ENCODE results near the gene RAP1B.

The RAP1B gene

DNA sequence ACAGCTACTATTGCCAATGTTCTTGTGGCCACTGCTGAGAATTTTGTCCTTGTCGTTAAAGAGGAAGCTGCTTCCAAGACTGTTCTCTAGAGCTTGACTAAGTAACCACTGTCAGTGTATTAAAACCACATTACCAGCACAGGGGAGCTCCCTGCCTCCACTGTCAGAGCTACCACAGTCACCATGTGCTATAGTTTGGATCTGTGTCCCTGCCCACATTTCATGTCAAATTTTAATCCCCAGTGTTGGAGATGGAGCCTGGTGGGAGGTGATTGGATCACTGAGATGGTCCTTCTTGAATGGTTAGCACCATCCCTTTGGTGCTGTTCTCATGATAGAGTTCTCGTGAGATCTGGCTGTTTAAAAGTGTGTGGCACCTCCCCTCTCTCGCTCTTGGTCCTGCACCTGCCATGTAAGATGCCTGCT is 23.2 kb upstream of the RAP1B start:
- H3K4me3 ChIP-seq (ENCODE audit: control insufficient read depth, low read depth, low read length): no peak overlapping the region
- no peak for DNase-seq (ENCODE audit: low read depth)
- TF ChIP-seq, protein P1, sequence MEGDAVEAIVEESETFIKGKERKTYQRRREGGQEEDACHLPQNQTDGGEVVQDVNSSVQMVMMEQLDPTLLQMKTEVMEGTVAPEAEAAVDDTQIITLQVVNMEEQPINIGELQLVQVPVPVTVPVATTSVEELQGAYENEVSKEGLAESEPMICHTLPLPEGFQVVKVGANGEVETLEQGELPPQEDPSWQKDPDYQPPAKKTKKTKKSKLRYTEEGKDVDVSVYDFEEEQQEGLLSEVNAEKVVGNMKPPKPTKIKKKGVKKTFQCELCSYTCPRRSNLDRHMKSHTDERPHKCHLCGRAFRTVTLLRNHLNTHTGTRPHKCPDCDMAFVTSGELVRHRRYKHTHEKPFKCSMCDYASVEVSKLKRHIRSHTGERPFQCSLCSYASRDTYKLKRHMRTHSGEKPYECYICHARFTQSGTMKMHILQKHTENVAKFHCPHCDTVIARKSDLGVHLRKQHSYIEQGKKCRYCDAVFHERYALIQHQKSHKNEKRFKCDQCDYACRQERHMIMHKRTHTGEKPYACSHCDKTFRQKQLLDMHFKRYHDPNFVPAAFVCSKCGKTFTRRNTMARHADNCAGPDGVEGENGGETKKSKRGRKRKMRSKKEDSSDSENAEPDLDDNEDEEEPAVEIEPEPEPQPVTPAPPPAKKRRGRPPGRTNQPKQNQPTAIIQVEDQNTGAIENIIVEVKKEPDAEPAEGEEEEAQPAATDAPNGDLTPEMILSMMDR (IDR thresholded peaks at IDR 0.05; ENCODE audit: control insufficient read depth, insufficient read depth, low read depth, low read length, missing control alignments): no peak

DNA sequence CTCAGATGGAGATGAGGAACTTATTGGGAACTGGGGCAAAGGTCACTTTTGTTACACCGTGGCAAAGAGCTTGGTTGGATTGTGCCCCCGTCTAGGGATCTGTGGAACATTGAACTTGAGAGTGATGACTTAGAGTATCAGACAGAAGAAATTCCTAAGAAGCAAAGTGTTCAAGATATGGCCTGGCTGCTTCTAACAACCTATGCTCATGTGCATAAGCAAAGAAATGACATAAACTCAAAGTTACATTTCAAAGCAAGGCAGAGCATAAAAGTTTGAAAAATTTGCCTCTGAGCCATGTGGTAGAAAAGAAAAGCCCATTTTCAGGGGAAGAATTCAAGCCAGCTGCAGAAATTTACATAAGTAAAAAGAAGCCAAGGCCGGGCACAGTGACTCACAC is 21.5 kb upstream of the RAP1B start:
- DNase-seq (ENCODE audit: low read depth): no peak
- no peak overlapping the region for H3K4me3 ChIP-seq (ENCODE audit: control insufficient read depth, low read depth, low read length)
- TF ChIP-seq, protein P1 (IDR thresholded peaks at IDR 0.05; ENCODE audit: control insufficient read depth, insufficient read depth, low read depth, low read length, missing control alignments): no peak

DNA sequence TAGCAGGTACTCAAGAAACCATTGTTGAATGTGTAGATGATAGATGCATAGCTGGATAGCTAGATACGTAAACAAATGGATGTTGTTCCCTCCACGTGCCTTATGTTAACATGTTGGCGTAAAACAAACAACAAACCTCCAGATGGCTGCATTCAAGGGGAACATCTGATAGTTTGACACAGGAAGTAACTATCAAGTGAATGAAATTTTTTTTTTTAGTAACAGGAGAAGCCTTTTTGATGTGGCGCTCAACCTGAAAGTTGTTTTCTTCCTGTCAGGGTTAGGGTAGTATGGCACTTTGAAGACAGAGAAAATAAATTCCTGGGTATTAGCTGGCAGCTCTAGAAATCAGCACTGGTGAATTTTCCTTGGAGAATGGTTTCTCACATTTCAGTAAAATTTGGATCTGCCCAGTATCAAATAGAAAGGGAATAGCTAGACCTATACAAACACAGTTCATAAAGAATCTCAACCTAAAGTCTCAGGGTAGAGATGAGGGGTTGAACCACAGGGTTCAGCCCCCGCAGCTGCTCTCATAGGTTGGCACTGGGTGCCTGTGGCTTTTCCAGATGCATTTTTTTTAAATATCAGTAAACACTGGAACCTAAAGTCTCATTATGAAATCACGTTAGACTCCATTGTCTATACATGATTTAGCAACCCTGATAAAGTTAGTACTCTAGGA is 18.8 kb upstream of the RAP1B start:
- DNase-seq (ENCODE audit: low read depth): no peak
- H3K4me3 ChIP-seq (ENCODE audit: control insufficient read depth, low read depth, low read length): no peak overlapping the region
- TF ChIP-seq, protein P1 (IDR thresholded peaks at IDR 0.05; ENCODE audit: control insufficient read depth, insufficient read depth, low read depth, low read length, missing control alignments): no peak

DNA sequence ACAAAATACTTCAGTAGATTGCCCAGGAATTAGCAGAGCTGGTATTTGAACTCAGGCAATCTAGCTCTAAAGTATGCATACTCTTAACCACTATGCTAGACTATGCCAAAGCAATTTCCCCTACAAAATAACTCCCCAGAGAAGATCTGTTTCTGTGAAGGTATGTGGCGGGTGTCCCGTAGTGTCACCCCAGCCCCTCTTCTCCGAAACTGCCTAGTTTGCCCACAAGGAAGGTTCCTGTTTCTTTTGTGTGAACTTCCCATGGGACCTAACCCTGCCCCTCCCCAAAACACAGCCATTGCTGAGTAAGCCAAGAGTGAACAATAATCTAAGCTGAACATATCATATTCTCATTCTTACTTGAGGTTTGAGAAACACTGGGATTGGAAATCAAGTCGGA is 15.5 kb upstream of the RAP1B start:
- DNase-seq (ENCODE audit: low read depth): no peak
- no peak overlapping the region for H3K4me3 ChIP-seq (ENCODE audit: control insufficient read depth, low read depth, low read length)
- TF ChIP-seq, protein P1 (IDR thresholded peaks at IDR 0.05; ENCODE audit: control insufficient read depth, insufficient read depth, low read depth, low read length, missing control alignments): no peak

DNA sequence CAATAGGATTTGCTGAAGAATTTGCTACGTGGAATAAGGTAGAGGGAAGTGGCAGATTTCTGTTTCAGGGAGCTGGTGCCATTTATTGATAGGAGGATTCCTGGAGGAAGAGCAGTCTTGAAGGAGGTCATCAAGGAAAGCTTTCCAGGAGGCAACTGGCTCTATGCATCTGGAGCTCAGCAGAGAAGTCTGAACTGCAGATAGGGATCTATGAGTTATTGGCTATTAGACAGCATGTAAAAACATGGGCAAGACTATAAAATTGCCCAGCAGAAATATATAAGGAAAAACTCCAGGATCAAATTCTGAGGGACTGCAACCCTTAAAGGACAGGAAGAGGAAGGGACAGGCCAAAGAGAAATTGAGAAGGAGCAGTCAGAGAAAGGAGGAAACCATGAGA is 8.9 kb upstream of the RAP1B start:
- DNase-seq (ENCODE audit: low read depth): no peak
- TF ChIP-seq, protein P1 (IDR thresholded peaks at IDR 0.05; ENCODE audit: control insufficient read depth, insufficient read depth, low read depth, low read length, missing control alignments): no peak
- no peak overlapping the region for H3K4me3 ChIP-seq (ENCODE audit: control insufficient read depth, low read depth, low read length)

DNA sequence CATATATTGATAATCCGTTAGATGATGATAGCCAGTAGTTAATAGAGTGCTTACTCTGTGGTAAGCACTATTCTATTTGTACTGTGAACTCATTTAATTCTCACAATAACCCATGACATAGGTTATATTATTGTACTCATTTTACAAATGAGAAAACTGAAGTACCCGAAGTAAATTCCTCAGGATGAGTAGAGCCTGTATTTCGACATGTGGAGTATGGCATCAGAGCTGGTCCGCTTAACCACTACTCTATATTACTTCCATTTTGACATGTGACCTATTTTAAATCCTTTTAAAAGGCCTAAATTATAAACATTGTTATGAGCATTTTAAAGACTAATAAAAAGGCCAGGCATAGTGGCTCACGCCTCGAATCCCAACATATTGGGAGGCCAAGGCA is 8.0 kb upstream of the RAP1B start:
- TF ChIP-seq, protein P1 (IDR thresholded peaks at IDR 0.05; ENCODE audit: control insufficient read depth, insufficient read depth, low read depth, low read length, missing control alignments): no peak
- DNase-seq (ENCODE audit: low read depth): no peak
- no peak overlapping the region for H3K4me3 ChIP-seq (ENCODE audit: control insufficient read depth, low read depth, low read length)

Data from AG09309 (cell line).